AG04450 (cell line): ENCODE data around the gene STK17A. TPM values are rescaled to one million over a fixed set of nuclear protein-coding genes. Genes with fewer than 3 reads are reported as not detected.
A peak's percentile ranks its signal among the peaks of the same experiment; 100 is the strongest.

Experiments
- CTCF ChIA-PET: fragments of 300-600, 350-600 bp; formaldehyde crosslinking; extraction: SDS; loops from one replicate; lab custom pipeline; 2022; ENCODE audit warnings: antibody characterized with exemption, inconsistent platforms; lab: Charles Lee
- POLR2A ChIA-PET: fragments of 350-600 bp; formaldehyde crosslinking; extraction: SDS; loops from one replicate; lab custom pipeline; 2021; ENCODE audit warnings: antibody characterized with exemption, inconsistent platforms; lab: Yijun Ruan, JAX
- DNase-seq: peaks from one replicate; pipeline ENCODE4 v3.0.0-alpha.2; 2011; ENCODE audit warnings: low read depth, low spot score
- H3K27ac ChIP-seq: one replicate; pipeline ENCODE4 v1.5.1; 2012; ENCODE audit warnings: low read depth, low read length, control low read depth
- H3K27me3 ChIP-seq: one replicate; pipeline ENCODE4 v1.6.0; 2012; ENCODE audit warnings: low read length; ENCODE audit not compliant: control insufficient read depth, insufficient read depth
- H3K4me3 ChIP-seq: 2 replicates; pipeline ENCODE4 v1.5.1; 2011; ENCODE audit warnings: mild to moderate bottlenecking, low read depth, low read length, control low read depth
- H3K9me3 ChIP-seq: 2 replicates; pipeline ENCODE4 v1.5.1; 2012; ENCODE audit warnings: low read length; ENCODE audit not compliant: control insufficient read depth, insufficient read depth
- polyA plus RNA-seq: library from polyadenylated mRNA; depleted of rRNA; stranded (reverse); fragments of >200 nt; gene quantifications from 2 replicates; pipeline ENCODE4 v1.2.3, GENCODE V29; 2011
- TF ChIP-seq, protein P1 (sequence below): IDR thresholded peaks from 2 replicates; pipeline ENCODE4 v1.5.1; 2011; ENCODE audit warnings: low read depth, low read length, control low read depth, inconsistent platforms

The STK17A gene
- polyA plus RNA-seq, 1 experiment = 39.7 TPM

DNA sequence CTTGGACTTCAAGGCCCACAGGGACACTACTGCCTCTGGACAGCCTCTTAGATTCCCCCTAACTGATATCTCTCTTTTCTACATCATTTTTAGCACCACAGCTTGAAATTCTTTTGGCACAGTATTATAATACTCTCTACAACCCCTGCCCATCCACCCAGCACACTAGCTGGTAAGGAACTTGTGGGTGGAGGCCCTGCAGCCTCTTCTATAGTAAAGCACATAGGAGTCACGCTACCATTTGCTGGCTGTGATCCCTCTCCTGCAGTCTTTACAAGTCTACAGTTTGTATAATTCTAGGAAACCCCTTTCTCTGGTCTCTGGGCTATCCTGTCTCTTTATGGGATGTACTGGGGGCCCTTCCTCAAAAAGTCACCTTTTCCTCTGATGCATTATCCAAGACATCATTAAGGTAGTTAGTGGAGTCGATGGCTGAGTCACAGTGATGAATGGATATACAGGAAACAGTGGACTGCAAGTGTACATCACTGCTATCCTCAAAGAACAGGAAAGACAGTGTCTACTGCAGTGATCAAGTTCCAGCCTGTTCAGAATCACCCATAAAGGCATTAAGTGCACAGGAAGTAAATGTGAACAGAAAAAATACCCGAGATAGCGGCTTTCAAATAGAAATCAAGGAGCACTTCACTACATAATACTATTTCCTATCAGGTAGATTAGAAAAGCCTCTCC lies 54.4 kb downstream of the STK17A start:
- TF ChIP-seq, protein P1, sequence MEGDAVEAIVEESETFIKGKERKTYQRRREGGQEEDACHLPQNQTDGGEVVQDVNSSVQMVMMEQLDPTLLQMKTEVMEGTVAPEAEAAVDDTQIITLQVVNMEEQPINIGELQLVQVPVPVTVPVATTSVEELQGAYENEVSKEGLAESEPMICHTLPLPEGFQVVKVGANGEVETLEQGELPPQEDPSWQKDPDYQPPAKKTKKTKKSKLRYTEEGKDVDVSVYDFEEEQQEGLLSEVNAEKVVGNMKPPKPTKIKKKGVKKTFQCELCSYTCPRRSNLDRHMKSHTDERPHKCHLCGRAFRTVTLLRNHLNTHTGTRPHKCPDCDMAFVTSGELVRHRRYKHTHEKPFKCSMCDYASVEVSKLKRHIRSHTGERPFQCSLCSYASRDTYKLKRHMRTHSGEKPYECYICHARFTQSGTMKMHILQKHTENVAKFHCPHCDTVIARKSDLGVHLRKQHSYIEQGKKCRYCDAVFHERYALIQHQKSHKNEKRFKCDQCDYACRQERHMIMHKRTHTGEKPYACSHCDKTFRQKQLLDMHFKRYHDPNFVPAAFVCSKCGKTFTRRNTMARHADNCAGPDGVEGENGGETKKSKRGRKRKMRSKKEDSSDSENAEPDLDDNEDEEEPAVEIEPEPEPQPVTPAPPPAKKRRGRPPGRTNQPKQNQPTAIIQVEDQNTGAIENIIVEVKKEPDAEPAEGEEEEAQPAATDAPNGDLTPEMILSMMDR = no peak

DNA sequence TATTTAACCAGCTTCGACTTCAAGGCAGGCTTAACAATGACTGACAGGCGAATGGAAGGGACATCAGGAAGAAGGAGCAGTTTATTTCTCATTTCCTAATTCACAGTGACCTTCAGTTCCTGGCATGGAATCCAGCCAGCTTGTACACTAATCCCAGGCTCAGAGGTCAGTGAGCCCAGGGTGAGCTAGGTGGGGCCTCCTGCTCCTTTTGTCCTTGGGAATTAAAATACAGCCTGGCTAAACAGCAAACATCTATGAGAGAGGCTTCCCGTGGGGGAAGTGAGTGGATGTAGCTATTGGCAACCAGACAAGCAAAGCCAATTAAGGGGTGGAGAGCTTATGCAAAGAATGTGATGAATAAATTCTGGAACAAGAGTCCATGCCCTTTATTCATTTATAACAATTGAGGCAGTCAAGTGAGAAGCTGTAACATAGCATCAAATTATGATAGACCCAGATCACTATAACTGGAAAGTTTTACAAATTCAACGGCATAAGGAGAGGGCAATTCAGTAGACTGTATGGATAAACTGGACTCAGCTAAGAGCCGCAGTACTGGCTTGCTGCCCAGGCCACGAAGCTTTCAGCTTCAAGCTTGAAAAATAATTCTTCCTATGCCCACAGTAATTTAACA lies 57.1 kb downstream of the STK17A start:
- H3K27me3 ChIP-seq = no peaks in the 10 kb centered on the region
- no peak for DNase-seq
- TF ChIP-seq, protein P1 = no peak
- H3K9me3 ChIP-seq = no peaks in the 10 kb centered on the region
- ChIA-PET POLR2A (interaction anchor here (1.0 to 1.6 kb wide), 5 partner anchors 8 to 57 kb away, joined by 3 to 10 read pairs (median 3); partner anchors contain the start of gene STK17A), CTCF (interaction anchor here (0.8 to 3.2 kb wide), 4 partner anchors 30 to 198 kb away, joined by 3 to 31 read pairs (median 17); partner anchors contain the start of gene STK17A)
- peak overlapping the region; percentile 78 for H3K27ac ChIP-seq
- H3K4me3 ChIP-seq = no peak overlapping the region

More for the DNA sequence above, 54.4 kb downstream of the STK17A start:
- Histone ChIP-seq H3K9me3 (peaks cover 5% of the 10 kb centered on the region; the same call in 1 of the 2 replicates), H3K27me3 (no peaks in the 10 kb centered on the region), H3K4me3 (no peak overlapping the region), H3K27ac (peak overlapping the region; percentile 34)
- DNase-seq = no peak
- CTCF ChIA-PET = interaction anchor here (2.9 to 3.2 kb wide), 2 partner anchors 55 to 63 kb away, joined by 28 to 31 read pairs; partner anchors contain the start of gene STK17A
- POLR2A ChIA-PET = interaction anchor here (1.3 kb wide), 1 partner anchor 54 kb away, joined by 5 read pairs; the partner anchor contains the start of gene STK17A

DNA sequence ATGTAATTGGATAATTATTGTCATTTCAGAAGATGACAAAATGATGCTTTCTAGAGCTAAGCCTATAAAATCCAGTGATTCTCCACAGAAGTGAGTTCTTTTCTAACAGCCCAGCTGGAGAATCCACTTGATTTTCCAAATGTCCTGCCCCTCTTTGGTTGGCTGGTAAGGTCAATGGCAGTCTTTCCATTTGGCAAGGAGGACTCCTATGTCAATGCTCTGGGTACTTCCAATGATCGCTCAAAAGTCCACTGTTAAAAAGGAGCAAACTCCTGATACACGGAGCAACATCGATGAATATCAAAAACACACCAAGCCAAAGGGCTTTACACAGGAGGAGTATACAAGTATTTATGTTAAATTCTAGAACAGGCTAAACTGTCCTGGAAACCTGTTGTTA lies 57.8 kb downstream of the STK17A start:
- H3K9me3 ChIP-seq = no peaks in the 10 kb centered on the region
- H3K4me3 ChIP-seq = no peak overlapping the region
- H3K27ac ChIP-seq = no peak overlapping the region
- ChIA-PET POLR2A (interaction anchor here (1.0 to 1.6 kb wide), 3 partner anchors 14 to 58 kb away, joined by 3 to 10 read pairs (median 3); partner anchors contain the start of gene STK17A), CTCF (interaction anchor here (0.7 to 3.2 kb wide), 3 partner anchors 59 to 198 kb away, joined by 3 to 28 read pairs (median 6); no protein-coding TSS in a partner anchor)
- DNase-seq = no peak
- TF ChIP-seq, protein P1 = no peak
- H3K27me3 ChIP-seq = no peaks in the 10 kb centered on the region

DNA sequence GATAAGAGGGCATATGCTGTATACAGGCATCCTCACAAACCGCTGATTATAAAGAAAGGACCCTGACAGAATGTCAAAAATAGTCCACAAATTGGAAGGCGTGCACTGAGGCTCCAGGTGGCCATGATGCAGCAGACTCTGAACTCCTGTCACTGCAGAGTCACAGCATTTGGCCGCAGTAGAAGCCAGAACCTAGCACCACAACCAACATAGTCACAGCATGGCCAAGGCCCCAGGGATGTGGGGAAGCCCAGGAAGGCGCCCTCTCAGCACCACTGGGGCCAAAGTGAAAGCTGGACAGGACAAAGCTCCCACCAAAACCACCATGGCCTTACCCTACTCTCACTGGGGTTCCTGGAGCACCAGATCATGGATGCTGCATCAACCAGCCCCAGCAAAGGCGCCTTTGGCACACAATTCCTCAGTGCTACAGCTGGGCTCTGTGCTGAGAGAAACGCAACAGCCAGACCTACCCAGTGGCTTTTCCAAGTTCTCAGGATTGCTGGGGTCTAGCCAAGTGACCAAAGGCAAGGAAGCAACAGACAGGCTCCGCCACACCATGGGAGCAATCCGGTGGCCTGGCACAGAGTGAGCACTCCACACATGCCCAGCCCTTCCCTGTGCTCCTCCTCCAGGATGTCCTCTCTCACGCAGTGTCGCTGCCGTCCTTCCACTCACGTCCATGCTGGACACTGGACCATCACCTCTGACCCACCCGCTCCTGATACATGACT lies 60.2 kb downstream of the STK17A start:
- H3K4me3 ChIP-seq = no peak overlapping the region
- TF ChIP-seq, protein P1 = no peak
- DNase-seq = no peak
- ChIA-PET CTCF (interaction anchor here (1.7 kb wide), 1 partner anchor 60 kb away, joined by 5 read pairs; the partner anchor contains the start of gene STK17A), POLR2A (no interaction called here)
- H3K9me3 ChIP-seq = no peaks in the 10 kb centered on the region
- no peak overlapping the region for H3K27ac ChIP-seq
- H3K27me3 ChIP-seq = no peaks in the 10 kb centered on the region
